ENCODE measurements around the gene ABHD14A.

Gene ABHD14A

DNA sequence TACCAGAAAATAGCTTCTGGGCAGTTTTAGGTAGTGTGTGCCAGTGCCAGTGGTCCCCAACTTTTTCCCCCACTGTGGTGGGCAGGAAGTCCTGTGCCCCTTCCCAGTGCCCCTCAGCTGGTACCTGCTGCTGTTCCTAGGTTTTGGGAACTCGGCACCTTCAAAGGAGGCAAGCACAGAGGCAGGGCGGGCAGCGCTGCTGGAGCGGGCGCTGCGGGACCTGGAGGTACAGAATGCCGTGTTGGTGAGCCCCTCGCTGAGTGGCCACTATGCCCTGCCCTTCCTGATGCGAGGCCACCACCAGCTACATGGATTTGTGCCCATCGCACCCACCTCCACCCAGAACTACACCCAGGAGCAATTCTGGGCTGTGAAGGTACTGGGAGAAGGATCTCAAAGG, 5.4 kb downstream of the ABHD14A start:
- no peak for TF ChIP-seq CTCF (conservative IDR thresholded peaks at IDR 0.05; ENCODE audit: low read depth)
- peak overlapping the region; percentile 98 for H3K27ac ChIP-seq
- POLR2A ChIA-PET (ENCODE audit: low non-redundant PET), result no interaction called here
- CTCF ChIA-PET, result no interaction called here
- DNase-seq (ENCODE audit: low spot score), result no peak

DNA sequence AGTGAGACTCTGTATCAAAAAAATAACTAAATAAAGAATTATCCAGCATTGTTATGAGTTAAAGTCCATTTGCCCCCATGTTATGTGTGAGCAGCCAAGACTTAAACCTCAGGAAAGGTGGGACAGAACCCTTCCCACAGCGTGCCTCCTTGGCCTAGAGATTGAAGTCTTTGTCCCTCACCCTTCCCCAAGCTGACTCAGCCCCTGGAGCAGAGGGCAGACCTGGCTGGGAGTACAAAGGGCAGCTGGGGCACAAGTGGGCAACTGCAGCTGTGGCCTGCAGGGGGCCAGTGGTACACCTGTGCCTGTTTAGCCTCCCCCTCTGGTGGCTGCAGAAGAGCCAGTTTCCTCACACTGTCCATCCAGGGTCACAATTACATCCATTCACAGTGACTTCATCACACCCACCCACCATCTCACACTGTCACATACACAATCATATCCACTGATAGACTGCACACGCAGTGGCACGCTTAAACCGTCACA, 7.5 kb downstream of the ABHD14A start:
- ChIA-PET POLR2A (ENCODE audit: low non-redundant PET) (interaction anchor here (0.7 to 1.1 kb wide), 3 partner anchors 8 to 467 kb away, joined by 3 to 5 read pairs (median 3); partner anchors contain the start of gene ABHD14B), CTCF (interaction anchor here (0.6 kb wide), 2 partner anchors 9 to 20 kb away, joined by 3 to 4 read pairs; partner anchors contain the start of gene ABHD14B)
- peak; percentile 57 for DNase-seq (ENCODE audit: low spot score)
- H3K27ac ChIP-seq, result peak overlapping the region; percentile 98
- TF ChIP-seq CTCF (conservative IDR thresholded peaks at IDR 0.05; ENCODE audit: low read depth), result peak; percentile 54

DNA sequence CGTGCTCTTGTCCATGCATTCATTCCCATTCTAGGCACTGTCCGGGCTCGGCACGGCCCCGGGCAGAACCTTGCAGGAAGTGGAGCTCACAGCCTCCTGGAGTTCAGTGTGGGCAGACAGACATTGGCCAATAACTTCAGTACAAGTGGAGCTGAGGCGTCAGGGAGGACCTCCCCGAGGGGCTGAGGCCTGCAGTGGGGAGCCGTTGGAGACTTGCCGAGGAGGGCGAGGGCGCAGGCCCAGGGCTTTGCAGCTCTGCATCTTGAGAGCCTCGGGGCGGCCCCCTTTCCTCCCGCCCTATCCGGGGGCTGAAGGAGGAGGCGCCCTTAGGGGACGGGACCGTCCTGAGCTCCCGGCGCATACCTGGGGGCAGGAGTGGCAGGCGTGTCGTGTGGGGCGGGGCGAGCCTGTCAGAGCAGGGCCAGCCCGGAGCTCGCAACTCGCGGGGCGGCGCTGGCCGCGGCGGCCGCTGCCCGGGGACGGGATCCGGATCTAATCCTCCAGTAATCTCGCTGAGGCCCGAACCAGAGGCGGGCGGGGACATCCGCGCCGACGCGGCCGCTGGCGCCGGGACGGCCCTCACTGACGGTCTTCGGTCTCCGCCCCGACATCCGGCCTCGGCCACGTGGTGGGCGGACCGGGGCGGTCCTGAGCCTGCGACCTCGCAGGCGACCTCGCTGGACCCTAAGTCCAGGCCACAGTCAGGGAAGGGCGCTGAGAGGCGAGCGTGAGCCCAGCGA, 8.1 kb downstream of the ABHD14A start, which contains the start of gene ACY1:
Gene ACY1 (plus strand): TSS at position 698 of the 740 bp plus-strand sequence. CDS start 530 bp downstream, outside the sequence.
- ChIA-PET POLR2A (ENCODE audit: low non-redundant PET) (interaction anchor here (0.7 to 1.1 kb wide), 3 partner anchors 9 to 467 kb away, joined by 3 to 5 read pairs (median 3); partner anchors contain the start of gene ABHD14B), CTCF (interaction anchor here (0.6 kb wide), 3 partner anchors 10 to 170 kb away, joined by 3 to 4 read pairs (median 3); partner anchors contain the start of gene ABHD14B)
- H3K27ac ChIP-seq, result peak within 1 kb of the TSS; percentile 98
- DNase-seq (ENCODE audit: low spot score), result peak; percentile 90
- no peak for TF ChIP-seq CTCF (conservative IDR thresholded peaks at IDR 0.05; ENCODE audit: low read depth)

- peak overlapping the region; percentile 98 for H3K27ac ChIP-seq
- POLR2A ChIA-PET (ENCODE audit: low non-redundant PET), result interaction anchor here (1.1 kb wide), 2 partner anchors 9 to 10 kb away, joined by 3 to 5 read pairs; partner anchors contain the start of gene ABHD14B
- DNase-seq (ENCODE audit: low spot score), result no peak
- TF ChIP-seq CTCF (conservative IDR thresholded peaks at IDR 0.05; ENCODE audit: low read depth), result no peak
- CTCF ChIA-PET, result no interaction called here
Observed at GRCh38 chr3:51983578-51984268, 8.9 kb downstream of the ABHD14A start.

GRCh38 chr3:51984269-51984647, 9.4 kb downstream of the ABHD14A start:
- DNase-seq (ENCODE audit: low spot score), result no peak
- ChIA-PET POLR2A (ENCODE audit: low non-redundant PET) (no interaction called here), CTCF (no interaction called here)
- TF ChIP-seq CTCF (conservative IDR thresholded peaks at IDR 0.05; ENCODE audit: low read depth), result no peak
- peak overlapping the region; percentile 98 for H3K27ac ChIP-seq

DNA sequence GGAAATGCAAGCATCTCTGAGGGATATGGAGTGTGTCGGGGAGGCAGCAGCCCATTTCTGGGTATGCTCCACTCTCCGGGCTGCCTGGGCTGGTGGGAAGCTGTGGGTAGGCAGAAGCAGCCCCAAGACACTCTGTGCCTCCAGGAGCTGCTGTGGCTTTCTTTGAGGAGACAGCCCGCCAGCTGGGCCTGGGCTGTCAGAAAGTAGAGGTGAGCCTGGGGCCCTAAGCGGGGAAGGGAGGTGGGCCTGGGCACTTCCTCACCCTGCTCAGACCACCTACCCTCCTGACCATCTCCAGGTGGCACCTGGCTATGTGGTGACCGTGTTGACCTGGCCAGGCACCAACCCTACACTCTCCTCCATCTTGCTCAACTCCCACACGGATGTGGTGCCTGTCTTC, 10.2 kb downstream of the ABHD14A start:
- POLR2A ChIA-PET (ENCODE audit: low non-redundant PET), result no interaction called here
- DNase-seq (ENCODE audit: low spot score), result no peak
- no peak for TF ChIP-seq CTCF (conservative IDR thresholded peaks at IDR 0.05; ENCODE audit: low read depth)
- H3K27ac ChIP-seq, result peak overlapping the region; percentile 98
- CTCF ChIA-PET, result interaction anchor here (0.6 kb wide), 1 partner anchor 16 kb away, joined by 5 read pairs; no protein-coding TSS in a partner anchor
